NCI-H2081 (cell line): ENCODE data around the gene TRIM7.
"Not testable (repeated sequence)": the region's sequence is repeated elsewhere in the genome, so short reads cannot be mapped to it uniquely, and the experiment has no call there.

Experiments used
- DNase-seq, 2 experiments: peaks; one replicate each; lab custom pipeline; 2025; lab: John Stamatoyannopoulos, UW

TRIM7 gene

DNA sequence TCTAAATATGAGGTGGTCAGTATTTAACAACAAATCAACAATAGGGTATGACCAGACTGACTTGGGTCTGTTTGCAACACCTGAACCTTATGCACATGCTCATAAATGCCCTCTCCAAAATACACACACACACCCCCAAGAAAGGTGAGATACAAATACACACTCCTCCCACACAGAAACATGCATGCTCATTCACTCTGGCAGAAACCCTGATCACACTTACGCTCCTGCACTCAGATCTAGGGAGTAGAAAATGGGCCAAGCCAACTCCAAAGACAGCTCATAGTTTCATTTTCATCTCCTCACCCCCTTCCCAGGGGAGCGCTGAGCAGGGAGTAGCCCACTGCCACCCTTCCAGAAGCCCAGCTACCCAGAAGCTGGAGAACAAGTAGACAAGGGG, 11.3 kb downstream of the TRIM7 start:
- DNase-seq: no peak

DNA sequence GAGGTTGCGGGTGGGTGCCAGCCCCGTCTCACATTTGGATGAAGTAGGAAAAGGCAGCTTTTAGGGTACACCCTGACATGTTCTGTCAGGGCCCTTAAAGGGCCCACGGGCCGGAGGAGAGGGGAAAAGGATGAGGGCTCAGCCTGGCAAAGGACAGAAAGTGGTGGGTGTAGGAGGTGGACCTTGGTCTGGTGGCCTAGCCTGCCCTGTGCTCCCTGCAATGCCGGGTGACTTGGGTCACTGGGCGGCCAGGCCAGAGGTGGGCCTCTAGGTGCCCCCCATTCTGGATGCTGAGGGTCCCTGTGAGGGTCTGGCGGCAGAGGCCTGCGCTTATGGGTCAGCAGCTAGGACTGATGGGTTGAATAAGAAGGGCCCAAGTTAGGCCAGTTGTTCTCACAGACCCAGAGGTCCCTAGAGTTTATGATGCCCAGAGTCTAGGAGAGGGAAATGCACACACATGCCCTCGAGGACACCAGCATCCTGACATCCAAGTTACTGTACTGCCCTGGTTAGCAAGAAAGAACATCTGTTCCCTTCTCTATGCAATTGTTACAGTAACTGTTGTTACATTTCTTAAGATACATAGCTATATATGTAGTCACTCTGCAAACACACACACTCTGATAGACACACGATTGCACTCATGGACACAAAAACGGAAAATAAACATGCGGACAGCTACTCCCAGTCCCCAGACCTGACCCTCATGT, 12.5 kb downstream of the TRIM7 start:
- no peak for DNase-seq

DNA sequence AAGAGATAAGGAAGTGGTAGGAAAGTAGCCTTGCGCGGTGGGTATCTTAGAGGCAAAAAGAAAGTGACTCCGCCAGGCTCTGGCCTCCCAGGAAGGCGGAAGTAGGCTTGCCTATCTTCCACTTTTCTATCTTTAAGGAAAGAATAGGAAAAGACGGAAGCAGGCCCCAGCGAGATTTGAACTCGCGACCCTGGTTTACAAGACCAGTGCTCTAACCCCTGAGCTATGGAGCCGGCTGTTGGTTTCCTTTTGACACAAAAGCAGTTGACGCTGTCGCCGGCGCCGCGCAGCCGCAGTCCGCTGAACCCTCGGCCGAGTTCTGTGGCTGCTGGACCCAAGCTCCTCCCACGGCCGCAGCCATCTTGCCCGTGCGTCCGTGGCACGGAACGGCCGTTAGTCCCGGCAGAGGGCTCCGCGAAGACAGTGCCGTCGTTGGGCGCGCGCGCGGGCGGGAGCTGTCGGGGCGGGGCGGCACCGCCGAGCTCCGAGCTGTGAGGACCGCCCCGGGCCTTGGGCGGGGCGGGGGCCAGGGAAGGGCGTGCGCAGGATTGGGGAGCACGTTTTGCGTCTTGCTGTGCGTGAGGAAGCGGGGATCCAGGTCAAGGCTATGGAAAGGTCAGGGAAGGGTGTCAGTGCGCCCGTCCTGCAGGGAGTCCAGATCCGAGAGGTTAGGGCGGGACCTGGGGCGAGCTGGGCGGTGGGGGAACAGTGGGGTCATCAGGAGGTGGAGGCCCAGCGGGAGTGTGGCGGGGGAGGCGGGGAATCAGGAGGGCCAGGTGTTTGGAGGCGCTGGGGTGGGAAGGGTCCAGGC, 13.3 kb downstream of the TRIM7 start:
- DNase-seq: no peak

DNA sequence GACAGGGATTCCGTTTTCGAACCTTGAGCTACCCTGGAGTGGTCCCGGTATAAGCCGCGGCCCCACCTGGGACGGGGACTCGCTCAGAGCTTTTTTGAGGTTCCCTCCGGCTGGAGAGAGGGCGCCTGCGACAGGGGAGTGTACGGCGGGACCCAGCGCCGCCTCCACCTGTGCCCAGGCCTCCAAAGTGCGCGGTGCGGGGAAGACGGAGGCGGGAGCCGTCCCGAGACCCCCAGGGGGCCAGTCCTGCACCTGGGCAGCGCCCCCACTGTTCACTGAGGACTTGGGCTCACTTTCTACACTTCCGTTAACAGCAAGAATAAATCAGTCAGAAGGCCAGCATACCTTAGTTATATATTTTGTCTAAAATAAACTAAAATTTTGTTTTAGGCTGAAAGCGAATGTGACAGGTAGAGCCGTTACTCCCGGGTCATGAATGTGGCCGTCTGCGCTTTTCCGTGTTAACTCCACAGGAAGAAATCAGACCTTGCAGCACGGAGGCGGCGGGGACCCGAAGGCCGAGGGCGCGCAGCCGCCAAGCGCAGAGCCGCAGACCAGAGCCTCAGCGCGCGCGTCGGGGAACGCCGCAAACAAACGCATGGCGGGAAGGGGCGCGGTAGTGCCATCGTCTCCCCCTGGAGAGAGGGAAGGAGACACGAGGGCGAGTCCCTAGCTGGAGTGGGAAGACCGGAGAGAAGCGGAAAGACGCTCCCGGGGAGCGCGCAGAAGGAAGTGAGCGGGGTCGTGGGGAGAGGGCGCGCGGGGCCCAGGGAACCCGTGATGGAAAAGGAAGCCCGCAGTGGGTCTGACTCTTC, 14.1 kb downstream of the TRIM7 start:
- DNase-seq: no peak

DNA sequence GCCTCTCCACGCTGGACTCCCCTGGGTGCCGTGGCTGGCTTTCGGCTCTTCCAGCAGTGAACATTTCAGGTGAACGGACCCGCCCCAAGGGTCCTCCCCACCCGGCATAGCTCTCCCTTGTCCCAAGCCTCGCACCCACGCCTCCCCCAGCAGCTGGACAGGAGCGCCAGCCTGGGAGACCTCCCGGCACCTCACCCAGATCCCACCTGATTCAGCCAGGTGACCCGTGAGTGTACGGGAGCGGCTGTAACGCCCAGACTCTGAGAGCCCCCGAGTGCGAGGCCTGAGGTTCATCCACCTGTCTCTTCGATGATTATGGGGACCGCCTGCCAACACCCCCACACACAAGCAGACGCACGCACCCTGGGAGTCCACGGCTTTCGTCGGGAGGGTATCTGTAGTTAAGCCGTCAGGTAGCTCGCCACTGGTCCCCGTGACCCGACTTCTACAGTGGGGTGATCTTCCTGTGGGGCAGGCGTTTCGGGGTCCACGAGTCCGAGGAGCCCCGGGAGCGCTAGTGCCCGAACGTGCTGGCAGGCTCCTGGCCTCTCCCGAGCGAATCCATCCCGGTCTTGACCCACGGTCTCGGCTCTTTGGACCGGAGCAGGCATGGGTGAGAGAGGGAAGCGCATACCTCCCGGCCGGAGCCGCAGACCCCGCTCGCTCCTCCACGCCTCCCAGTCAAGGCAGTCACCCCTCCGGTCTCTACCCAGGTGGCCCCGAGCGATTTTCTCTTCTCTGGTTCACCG, 14.9 kb downstream of the TRIM7 start:
- DNase-seq: no peak

DNA sequence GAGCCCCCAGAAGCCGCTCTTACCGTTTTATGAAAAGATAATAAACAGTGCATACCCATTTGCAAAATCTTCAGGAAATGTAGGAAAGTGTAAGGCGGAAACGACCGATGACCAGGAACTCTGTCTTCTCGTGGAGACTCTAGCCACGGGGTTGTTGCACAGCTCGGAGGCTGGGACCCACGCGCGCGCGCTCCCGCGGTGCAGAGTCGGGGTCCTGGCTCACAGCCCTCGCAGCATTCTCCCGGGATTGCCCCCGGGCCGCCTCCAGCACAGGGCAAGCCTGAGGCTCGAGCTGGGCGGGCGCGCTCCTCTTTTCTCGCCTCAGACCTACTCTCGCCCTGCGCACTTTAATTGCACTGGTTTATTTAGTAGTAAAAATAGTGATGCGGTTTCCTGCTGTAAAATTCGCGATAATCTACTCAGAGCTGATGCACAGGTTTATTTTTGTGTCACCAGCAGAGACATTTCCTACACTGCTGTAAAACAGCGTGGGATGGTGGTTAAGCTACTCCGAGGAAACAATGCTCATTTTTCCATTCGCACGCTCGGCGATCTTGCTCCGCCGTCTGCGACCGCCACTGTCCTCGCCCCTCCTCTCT, 15.5 kb downstream of the TRIM7 start:
- DNase-seq: no peak

DNA sequence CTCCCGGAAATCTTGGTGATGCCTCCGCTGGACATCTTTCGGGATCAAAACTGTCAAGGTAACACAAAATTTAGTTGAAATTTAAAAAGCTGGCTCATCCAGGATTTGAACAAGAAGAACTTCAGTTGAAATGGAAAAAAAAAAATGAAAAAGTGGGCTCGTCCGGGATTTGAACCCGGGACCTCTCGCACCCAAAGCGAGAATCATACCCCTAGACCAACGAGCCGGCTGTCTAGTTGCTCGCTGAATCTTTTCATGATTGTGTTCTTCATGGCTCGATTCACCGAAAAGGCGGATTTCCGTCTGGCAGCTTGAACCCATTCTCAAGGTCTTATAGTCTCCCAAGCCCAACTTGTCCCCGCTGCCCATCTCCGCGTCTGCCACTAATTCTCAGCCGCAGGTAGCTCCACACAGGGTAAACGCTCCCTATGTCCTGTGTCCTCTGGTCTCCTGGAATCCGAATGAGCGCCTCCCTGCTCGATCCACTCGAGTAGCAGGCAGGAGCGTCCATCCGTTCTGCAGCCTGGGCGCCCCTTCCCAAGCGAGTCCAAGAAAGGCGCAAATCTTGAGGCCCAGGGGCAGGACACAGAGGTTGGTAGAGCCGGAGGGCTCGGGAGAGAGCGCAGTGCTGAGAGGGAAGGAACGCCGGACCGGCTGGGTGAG, 16.2 kb downstream of the TRIM7 start:
- DNase-seq: no peak

DNA sequence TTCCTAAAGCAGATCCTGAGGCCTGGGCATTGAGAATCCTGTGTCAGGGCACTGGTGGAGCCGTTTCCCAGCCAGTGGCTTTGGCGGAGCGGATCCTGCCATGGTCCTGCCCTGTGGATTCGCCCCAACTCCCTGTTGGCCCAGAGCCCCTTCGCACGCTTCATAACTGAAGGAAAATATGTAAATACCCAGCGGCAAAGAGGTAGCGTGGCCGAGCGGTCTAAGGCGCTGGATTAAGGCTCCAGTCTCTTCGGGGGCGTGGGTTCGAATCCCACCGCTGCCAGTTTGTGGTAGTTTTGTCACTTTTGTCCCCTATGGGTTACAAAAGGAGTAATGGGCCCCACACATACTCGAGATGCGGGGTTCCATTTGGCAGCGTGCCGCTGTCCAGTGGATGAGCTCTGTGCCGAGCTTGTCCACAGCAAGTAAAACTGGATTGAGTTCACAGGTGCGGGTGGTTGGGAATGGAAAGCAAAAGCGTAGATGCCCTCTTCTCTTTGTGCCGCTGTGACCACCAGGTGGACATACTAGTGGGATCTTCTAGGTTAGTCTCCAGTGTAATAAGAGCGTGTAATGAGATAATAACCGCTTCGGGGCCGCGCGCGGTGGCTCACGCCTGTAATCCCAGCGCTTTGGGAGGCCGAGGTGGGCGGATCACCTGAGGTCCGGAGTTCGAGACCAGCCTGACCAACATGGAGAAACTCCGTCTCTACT, 17.3 kb downstream of the TRIM7 start:
- DNase-seq: no peak

DNA sequence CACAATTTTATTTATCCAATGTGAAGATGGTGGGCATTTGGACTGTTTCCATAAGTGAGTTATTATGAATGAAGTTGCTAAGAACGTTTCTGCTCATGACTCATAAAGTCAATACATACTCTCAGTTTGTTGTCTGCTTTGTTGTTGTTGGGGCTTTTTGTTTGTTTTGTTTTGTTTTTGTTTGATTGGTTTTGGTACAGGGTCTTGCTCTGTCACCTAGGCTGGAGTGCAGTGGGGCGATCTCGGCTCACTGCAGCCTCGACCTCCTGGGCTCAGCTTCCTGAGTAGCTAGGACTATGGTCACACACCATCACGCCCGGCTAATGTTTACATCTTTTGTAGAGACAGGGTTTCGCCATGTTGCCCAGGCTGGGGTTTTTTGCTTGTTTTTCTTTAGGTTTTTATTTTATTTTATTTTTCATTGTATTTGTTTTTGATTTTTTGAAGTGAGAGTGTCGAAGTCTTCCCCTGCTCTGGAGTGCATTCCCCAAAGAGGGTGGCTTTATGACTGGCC, 18.0 kb downstream of the TRIM7 start:
- DNase-seq: no peak

DNA sequence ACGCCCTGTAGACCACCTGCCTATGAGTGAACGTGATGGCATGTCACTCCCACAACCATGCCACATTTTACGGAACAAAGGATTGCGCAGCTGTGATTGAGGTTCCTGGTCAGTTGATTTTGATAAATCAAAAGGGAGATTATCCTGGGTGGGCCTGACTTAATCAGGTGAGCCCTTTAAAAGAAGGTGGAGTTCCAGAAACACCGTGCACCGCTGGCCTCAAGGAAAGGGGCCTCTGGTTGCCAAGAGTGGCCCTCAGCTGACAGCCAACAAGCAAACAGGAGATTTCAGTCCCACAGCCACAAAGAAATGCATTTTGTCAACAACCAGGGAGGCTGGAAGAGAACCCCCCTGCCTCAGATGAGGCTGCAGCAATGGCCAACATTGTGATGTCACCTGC, 19.0 kb downstream of the TRIM7 start:
- DNase-seq: no peak

DNA sequence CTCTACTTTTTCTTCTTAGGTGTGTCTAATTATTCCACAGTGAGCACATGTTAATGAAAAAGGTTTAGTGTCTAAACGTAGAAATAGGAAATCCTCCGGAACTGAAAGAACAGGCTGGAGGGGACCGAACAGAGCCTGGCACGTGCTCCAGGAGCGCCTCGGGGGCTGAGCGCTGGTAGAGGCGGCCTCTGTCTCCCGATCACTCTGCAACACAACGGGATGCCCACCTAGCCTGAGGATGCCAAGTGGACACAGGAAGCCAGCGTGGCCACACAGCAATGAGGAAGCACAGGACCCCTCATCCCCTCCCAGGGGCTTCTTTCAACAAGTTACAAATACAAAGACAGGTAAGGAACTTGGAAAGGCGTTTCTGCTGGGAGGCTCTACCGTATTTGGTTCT, 19.4 kb downstream of the TRIM7 start:
- DNase-seq: no peak

DNA sequence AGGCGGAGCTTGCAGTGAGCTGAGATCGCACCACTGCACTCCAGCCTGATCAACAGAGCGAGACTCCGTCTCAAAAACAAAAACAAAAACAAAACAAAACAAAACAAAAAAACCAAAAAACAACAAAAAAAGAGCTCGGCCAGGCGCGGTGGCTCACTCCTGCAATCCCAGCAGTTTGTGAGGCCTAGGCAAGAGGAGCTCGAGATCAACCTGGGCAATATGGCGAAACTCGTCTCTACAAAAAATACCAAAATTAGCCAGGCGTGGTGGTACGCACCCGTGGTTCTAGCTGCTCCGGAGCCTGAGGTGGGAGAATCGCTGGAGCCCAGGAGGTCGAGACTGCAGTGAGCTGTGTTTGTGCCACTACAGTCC, 20.2 kb downstream of the TRIM7 start:
- DNase-seq: no peak

DNA sequence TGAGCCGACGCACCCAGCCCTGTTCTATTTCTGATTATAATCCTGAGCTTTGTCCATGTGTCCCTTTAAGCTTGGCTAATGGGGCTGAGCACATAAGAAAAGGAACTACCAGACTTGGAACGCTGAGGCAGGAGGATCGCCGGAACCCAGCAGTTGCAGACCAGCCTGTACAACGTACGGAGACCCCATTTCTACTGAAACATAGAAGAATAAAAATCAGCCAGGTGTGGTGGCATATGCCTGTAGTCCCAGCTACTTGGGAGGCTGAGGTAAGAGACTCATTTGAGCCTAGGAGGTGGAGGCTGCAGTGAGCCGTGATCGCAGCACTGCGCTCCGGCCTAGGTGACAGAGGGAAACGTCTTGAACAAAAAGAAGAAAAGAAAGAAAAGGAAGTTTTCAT, 22.3 kb downstream of the TRIM7 start:
- DNase-seq: no peak

DNA sequence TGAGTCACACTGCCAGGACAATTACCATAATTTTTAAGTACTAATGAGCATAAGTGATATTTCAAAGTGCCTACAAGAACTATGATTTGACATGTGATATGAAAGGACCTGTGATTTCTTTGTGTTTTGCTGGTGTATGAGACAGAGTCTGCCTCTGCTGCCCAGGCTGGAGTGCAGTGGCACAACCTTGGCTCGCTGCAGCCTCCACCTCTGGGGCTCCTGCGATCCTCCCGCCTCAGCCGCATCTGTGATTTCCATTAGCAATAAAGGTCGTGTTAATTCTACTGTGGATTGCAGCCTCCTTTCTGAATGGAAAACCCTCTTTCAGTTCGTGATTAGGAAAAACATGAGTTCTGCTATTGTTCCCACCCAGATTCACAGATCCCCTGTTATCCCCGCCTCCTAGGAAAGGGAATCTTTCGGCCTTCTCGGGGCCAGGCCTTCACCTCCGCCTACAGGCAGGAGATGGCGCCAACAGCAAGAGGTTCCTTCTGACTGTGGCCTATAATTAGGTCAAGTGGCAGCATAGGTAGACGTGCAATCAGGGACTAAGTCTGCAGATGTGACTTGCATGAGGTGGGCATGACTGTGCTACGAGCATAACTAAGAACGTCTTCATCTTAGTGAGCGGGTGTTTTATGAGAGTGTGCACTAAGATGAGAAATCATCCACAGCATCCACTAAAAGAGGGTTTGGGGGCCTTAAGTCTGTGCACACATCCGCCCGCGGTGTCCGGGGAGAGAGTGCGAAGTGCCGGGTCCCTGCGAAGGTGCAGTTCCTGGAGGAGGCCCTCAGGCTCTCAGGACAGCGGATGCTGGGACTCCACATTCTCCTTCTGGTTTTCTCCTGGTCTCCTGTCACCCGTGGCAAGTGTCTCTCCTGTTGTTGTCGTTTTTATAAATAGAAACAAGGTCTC, 23.1 kb downstream of the TRIM7 start:
- DNase-seq: no peak

DNA sequence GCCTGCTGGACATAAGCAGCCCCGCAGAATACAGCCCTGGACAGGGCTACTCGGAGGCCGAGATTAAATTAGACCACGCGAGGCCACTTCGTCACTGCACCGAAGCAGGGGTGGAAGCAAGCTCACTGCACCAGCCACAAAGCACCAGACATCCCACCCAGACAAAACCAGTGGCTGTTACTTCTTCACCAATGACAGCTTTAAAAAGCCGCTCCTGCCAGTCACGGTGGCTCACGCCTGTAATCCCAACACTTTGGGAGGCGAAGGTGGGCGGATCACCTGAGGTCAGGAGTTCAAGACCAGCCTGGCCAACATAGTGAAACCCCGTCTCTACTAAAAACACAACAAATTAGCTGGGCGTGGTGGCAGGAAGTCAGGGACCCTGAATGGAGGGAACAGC, 27.4 kb downstream of the TRIM7 start:
- DNase-seq: not testable (repeated sequence)

DNA sequence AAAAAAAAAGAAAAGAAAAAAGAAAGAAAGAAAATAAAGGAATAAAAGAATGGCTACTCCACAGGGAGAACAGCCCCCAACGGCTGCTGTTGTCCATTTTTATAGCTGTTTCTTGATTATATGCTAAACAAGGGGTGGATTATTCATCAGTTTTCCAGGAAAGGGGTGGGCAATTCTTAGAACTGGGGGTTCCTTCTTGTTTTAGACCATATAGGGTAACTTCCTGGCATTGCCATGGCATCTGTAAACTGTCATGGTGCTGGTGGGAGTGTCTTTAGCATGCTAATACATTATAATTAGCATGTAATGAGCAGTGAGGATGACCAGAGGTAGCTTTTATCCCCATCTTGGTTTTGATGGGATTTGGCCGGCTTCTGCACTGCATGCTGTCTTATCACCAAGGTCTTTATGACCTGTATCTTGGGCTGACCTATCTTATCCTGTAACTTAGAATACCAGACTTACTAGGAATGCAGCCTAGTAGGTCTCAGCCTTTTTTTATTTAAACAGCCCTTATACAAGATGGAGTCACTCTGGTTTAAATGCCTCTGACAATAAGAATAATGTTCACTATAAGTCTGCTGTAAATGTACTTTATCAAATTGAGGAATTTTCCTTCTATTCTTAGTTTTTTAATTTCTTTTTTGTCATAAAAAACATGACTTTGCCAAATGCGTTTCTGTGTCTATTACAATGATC, 28.6 kb downstream of the TRIM7 start:
- DNase-seq: no peak

DNA sequence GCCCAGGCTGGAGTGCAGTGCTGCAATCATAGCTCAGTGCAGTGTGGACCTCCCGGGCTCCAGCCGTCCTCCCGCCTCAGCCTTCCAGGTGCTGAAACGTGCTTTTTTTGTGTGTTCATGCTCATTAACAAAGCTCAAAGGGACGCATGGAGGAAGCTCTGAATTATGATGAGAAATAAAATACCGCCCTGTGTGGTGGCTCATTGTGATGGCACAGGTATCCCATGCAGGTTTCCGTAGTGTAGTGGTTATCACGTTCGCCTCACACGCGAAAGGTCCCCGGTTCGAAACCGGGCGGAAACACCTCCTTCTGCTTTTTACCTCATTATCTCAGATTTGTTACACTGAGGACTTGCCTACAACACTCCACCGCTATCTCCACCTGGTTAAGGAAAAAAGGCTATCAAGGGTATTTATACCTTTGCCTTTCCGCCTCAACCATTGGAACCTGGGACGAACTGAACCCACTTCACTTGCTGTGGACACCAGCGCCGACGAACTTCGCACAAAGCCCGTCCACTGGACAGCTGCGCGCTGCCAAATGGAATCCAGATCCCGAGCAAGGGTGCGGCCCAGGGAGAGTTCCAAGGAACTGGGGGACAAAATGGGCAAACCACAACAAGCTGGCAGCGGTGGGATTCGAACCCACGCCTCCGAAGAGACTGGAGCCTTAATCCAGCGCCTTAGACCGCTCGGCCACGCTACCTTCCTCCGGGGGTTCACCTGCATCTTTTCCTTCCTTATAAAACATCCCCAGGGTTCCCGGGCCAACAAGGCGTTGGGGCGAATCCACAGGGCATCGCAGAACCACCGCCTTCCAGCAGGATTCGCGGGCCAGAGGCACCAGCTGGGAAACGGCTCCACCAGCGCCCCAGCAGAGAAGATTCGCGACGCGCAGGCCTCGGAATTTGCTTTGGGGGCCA, 31.3 kb downstream of the TRIM7 start:
- DNase-seq: no peak
